GM18870 (cell line): Measurements from ENCODE around the gene UGT2A3.
A peak's percentile ranks its signal among the peaks of the same experiment; 100 is the strongest.
"Not testable (repeated sequence)": the region's sequence is repeated elsewhere in the genome, so short reads cannot be mapped to it uniquely, and the experiment has no call there.

Experiments used
- ATAC-seq: cut with Tn5 transposase; IDR thresholded peaks from one replicate; pipeline ENCODE4 v1.9.1; 2021; ENCODE audit warnings: moderate library complexity; ENCODE audit not compliant: unreplicated experiment

UGT2A3 gene

DNA sequence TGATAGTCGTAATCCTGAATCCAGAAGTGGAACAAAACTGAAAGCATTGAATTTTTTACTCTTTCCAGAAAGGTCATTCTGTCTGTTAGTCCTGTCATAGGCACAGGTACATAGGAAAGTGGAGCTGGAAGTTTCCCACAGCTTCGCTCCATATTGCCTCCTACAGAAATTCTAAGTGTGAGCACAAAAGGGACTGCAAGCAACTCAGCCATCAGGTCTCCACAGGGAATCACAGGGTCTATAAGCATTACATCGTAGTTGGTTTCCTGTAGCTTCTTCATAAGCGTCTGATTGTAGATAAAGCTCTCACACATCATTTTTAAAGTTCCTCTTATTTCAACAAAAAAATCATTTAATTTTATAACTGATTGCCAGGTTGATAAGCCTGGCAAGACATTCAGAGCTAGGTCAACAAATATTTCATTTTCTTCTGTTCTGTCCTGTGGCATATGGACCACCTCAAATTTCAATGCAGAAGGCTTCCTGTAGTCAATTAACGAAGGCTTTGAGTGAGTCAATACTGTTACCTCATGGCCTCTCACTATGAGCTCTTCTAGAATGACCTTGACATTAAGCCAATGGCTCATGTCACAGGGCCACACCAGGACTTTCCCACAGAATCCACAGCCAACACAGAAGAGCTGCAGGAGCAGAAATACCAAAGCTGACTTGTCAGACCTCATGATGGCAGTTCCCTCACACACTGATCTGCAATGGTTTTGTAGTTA lies at the start of gene UGT2A3:
Gene UGT2A3, minus strand, starts transcription at position 727 of the 728 bp plus-strand sequence. Its CDS starts 44 bp downstream, at position 683.
- ATAC-seq = peak; percentile 82

DNA sequence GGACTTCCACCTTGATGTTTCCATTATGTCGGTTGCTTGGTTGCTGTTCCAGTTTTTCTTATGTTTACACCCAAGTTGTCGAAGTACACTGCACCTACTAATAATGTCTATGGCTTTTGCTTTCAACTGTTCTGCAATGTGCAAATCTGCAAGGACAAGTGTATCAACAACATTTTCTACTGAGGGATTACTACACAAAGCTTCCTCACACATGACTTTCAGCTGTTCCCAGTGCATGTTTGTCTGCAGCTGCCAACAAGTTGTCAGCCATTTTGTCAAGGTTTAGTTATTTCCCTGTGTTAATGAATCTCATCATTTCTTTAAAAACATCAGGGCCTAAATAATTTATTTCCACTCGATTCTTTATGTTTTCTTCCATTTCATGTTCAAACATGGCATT lies 45.4 kb upstream of the UGT2A3 start:
- ATAC-seq = no peak

DNA sequence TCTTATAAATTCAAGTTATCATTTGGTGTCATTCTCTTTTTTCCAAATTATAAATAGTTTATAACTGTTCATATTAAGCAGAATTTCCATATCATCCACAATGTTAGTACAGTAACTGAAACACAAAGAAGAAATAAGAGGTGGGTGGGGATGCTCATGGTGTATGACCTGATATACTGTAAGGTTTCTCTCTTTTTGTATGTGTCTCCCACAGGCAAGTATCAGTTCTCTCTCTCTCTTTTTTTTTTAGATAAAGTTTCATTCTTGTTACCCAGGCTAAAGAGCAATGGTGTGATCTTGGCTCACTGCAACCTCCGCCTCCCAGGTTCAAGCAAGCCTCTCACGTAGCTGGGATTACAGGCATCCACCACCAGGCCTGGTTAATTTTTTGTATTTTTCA lies 43.7 kb upstream of the UGT2A3 start:
- peak; percentile 74 for ATAC-seq

DNA sequence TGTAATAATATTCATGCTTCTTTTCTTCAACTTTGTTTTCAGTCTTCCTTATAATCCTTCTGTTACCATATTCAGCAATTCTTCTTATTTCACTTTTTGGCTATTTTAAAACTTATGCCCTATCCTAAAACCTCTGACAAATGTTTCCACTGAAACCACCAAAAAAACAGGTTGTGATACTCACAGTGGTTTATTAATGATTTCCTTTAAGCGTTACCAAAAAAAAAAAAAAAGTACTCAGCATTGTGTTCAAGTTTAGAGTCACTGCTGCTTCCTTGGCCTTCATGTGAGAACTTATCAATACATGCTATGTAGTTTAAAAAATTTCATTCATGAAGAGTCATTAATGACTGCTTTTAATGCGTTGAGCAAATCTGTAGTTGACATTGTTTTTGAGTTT lies 35.4 kb upstream of the UGT2A3 start:
- ATAC-seq = peak; percentile 94

DNA sequence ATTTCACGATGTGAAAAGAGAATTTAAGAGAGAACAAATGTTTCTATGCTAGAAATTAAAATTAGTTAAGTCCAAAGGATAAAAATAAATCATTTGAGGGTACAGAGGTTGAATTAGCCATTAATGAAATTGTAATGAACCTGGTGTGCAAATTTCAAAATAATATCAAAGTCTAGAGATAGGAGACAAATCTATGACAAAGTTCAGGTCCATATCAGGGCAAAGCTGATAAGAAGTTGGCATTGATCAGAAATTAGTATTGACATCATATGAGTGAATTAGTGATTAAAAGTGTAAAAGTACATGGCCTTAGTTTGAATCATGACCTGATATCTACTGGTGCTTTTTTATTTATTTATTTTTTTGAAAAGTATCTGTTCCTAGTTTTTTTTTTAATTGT lies 33.8 kb upstream of the UGT2A3 start:
- no peak for ATAC-seq

DNA sequence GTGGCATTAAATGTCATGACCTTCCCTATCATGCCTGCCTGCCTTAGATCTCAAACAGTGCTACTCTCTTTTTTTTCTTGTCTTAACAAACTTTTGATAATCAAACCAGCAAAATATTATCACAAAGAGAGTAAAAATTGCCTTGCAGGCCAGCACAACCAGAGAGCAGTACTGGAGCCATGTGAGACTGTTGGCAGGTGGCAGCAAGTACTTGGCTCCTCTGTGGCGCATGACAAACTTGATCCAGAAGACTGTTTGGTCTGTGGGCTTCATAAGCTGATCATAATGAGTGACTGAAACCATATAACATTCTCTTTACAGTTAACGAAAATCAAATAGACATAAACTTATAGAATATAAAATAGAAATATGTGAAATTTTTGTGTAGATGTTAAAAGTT lies 33.3 kb upstream of the UGT2A3 start:
- no peak for ATAC-seq

DNA sequence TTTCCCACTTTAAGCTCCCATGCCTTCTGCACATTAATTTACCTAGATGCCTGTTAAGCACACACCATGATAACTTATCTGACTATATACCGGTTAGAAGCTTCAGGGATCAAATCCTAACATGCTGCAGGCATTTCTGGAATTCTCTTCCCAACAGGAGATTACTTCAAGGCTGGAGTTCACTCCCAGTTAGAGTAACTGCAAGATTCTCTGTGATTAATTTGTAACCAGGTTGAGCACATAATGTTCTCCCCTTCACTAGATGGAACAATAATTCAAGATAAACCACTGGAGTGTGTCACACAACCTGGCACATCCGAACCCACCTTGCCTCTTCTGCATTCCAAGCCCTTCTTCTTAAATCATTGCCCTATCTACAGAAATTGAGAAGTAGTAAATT lies 11.8 kb upstream of the UGT2A3 start:
- ATAC-seq = no peak

DNA sequence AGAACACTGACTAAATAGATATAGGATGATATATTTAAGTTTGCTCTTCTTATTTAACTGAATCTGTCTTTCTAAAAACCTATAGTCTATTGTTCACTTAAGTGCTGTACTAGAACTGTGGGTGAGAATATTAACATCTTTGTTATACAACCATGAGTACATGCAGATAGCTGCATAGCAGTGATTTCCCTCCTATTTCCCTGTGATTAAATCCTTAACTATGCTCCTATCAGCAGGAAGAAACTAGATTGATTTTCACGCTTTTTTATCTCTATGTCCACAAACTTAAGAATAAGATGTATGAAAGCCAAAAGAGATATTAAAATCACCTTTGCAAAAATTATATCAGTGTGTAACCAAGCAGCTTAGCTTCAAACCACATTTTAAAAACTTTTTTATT lies 11.3 kb upstream of the UGT2A3 start:
- no peak for ATAC-seq

DNA sequence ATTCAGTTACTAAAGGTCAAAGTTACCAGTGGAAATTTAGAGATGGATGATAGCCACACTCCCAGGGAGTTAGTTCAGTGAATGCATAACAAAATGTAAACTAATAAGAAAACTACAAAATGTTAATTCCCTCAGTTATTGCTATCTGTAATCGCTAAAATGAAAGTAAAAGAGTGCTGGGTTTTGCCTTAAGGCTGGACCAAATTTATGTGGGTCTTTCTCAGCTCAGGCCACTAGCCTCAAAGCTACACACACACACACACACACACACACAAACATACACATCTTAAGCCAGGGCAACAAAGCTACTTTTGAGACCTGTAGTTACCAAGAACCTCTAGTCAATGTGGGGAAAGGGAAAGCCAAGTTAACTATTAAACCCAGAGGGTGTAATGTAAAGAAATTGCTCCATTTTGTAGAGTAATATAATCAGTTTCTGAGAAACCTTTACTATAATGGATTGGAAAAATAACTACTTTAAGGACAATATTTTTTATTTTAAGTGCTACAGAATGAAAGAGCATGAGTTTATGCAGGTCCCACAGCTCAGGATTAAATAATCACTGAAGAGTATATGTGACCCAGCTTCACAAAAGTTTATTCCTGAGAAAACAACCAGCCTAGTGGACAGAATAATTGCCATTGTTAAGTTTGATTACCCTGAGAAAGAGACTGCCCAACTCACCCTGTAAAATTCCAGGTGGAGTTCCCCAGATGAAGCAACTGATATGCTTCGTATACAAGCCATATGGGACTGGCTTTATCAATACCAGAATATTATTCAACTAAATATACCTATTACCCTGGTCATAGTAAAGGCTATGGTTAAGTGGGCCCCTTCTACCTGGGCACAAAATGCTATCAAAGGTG lies 8.9 kb upstream of the UGT2A3 start:
- no peak for ATAC-seq

DNA sequence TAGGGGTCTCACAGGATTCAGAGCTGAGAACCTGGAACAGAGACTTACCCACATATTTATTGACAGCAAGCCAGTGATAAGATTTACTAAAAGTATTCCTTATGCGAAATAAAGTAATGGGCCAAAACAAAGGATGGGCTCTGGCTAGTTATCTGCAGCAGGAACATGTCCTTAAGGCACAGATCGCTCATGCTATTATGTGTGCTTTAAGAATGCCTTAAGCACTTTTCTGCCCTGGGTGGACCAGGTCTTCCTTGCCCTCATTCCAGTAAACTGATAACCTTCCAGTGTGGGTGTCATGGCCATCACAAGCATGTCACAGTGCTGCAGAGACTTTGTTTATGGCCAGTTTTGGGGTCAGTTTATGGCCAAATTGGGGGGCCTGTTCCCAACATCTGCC lies 7.5 kb upstream of the UGT2A3 start:
- not testable (repeated sequence) for ATAC-seq

DNA sequence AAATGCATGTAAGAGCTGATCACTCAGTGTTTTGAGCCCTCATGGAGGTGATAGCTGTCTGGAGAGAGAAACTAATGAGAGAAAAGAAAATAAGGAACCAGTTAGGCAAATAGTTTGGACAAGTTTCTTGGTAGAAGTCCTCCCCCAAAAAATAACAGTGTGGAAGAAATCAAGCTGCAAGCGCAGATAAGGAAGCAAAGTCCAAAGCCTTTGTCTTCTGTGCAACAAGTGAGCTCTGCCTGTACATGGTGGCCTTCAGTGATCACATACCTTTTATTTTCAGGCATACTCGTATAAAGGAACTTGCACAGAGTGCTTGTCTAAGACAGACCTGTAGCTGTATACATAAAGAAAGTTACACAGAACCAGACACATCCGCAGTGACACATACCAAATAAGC lies 2.5 kb upstream of the UGT2A3 start:
- no peak for ATAC-seq

DNA sequence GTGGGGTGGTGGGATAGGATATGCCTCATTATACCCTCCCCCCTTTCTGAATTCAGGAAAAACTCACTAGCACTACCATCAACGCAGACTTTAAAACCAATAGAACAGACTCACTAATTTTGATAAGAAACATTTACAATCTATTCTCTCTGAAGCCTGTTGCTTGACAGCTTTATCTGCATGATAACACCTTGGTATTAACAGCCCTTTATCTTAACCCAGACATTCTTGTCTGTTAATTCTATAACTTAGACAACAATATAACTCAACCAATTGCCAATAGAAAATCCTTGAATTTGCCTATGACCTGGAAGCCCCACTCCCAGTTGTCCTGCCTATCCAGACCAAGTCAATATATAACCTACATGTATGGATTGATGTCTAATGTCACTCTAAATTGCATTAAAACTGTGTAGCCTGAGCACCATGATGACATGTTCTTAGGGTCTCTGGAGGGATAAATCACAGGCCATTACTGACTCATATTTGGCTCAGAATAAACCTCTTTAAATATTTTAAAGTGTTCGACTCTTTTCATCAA lies 1.5 kb upstream of the UGT2A3 start:
- no peak for ATAC-seq

DNA sequence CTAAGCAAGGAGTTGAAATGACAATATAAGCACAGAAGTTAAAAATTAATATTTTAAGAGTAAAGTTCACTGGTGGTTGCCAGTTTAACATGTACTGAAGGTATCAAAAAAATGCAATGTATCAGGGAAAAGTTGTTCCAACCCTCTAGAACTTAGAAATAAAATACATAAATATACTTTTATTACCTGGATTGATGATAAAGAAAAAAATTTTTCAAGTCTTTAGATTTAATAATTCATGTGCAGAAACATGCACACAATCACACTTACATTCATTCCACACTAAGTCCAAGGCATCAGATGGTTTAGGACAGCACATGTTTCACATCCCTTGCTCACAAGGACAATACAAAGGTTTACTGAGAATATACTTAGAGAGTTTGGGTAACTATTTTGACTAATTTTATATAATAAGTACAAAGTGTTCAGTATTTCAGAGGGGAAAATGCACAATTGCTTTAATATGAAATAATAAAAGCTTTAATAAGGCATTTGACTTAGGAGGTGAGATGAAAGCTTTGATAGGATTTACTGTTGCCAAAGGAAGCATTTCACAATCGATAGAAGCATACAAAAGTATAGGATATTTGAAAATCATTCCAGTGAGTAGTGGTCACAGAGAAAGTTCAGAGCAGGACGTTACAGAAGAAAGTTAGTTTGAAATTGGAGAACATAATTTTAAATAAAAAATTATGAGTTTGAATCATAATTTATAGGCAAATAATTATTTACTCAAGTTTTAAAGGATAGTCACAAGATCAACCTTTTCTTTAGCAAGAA lies 392 bp upstream of the UGT2A3 start:
- peak; percentile 23 for ATAC-seq

DNA sequence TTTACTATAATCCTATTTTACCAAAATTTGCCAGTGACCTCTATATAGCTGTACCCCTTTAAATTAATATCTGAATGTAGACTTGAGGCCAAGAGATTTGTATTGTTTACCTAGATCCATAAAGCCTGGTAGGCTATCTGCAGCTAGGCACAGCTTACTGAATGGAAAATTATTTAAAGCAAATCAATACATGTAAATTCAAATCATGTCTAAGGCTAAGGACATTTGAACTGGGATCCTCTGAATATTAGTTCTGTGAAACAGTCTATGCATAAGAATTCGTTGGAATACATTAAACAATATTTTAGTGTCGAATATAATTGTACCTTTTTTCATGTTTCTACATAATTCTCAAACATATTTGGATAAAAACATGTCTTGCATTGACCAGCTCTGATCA lies 1.6 kb downstream of the UGT2A3 start:
- no peak for ATAC-seq

DNA sequence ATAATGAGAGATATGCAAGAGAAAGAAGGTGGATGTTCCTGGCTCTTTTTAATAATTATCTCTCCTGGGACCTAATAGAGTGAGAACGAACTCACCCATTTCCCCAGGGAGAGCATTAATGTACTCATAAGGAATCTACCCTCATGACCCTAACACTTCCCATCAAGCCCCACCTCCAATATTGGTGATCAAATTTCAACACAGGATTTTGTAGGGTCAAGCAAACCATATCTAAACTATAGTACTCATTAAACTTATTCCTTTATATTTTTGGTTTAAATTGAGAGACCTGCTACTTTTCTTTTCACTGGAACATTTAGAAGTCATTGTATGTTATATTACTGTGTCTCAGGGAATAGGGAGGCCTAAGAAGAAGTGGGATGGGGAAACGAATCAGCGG lies 2.6 kb downstream of the UGT2A3 start:
- ATAC-seq = no peak

DNA sequence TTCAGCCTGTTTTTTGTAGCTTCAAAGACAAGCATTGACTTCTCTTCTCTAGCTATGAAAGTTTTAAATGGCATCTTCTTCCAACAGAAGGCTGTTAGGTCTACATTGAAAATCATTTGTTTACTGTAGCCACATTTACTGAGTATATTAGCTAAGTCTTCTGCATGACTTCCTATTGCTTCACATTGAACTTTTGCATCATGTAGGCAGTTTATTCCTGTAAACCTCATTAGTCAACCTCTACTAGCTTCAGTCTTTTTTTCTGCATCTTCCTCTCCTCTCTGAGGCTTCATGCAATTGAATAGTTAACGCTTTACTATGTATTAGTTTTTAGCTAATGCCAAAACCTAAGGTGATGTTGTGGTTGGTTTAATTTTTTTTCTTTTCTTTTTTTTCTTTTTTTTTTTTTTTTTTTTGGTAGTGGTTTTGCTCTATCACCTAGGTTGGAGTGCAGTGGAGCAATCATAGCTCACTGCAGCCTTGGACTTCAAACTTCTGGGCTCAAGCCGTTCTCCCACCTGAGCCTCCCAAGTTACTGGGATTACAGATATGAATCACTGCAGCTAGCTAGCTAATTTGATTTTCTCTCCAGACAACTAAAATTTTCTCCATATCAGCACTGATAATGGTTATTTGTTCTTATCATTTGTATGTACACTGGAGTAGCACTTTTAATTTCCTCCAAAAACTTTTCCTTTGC lies 3.4 kb downstream of the UGT2A3 start:
- no peak for ATAC-seq

DNA sequence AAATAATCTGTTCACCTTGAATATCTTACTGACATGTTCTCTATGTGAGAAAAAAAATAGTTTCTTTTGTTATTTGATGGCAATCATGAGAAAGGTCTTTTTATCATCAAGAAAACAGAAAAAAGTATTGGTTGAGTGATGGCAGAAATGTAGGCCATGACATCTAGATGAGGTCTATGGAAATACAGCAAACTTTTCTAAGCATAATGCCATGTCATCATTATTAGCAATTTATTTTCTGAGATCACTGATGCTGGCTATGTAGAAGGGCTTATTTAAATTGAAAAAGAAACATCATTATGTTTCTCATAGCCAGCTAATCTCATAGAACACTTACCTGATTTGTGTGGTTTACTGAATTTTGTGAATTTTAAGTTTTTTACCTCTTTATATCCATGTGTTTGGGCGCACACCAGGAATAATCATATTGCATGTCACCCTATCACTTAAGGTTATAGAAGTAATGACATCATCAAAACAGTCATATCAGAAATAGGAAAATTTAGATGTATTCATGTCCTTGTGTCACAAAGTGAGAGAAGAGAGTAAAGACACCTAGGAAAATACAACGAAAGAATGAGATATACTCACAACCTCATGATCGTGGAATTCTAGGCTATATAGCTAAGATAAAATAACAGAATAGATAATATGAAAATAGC lies 22.4 kb downstream of the UGT2A3 start:
- ATAC-seq = no peak

DNA sequence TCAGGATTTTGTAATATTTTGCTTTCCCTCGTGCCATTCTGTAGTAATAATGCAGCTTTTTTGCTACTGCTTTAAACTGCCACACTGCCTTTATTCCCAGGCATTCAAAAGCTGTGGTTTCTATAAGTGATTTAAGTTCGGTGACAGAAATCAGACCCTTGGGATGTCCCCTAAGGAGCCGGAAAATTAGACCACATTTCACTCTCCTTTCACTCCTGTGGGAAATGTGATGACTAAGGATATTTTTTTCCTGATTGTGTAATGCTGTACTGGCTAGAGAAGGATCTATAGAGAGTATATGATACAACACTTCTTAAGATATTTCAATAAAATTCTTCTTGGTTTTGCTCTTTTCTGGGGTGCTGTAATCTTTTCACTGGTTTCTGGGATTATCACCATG lies 24.4 kb downstream of the UGT2A3 start:
- no peak for ATAC-seq

DNA sequence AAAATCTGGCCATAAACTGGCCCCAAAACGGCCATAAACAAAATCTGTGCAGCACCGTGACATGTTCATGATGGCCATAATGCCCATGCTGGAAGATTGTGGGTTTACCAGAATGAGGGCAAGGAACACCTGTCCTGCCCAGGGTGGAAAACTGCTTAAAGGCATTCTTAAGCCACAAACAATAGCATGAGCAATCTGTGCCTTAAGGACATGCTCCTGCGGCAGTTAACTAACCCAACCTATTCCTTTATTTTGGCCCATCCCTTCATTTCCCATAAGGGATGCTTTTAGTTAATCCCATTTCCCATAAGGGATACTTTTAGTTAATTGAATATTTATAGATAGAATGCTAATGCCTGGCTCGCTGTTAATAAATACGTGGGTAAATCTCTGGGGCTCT lies 29.4 kb downstream of the UGT2A3 start:
- not testable (repeated sequence) for ATAC-seq

DNA sequence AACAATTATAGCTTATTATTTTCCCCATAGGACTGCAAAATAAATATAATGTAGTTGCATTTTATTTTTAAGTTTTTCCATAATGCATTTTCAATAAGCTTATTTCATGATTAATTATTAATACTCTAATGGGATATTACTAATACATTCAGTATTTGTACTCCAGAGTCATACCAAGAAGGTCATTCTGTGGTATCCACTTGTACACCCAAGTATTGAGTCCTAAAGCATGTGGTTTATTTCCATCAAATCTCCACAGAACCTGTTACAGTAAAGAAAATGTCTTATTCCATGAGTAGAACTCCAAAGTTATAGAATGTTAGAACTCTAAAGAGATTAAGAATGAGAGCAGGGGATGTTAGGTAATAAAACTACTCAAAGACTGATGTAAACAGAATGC lies 30.6 kb downstream of the UGT2A3 start:
- ATAC-seq = no peak
